ENCODE measurements around the gene ATG16L2.

The ATG16L2 gene

GRCh38 chr11:72863916-72864315, 49.7 kb downstream of the ATG16L2 start:
- WGBS (ENCODE audit: extremely low coverage, insufficient coverage, low lambda C conversion rate): no CpG with 5 or more reads among the region's 1 CpG
- H2BK15ac ChIP-seq (replicated peaks; ENCODE audit: low read depth): no peak overlapping the region

GRCh38 chr11:72864702-72865655, 50.8 kb downstream of the ATG16L2 start:
- H3K18ac ChIP-seq (ENCODE audit: low read length): no peak overlapping the region
- H3K23ac ChIP-seq (ENCODE audit: low read length): no peak overlapping the region
- H3K4ac ChIP-seq (ENCODE audit: low read depth, low read length): no peak overlapping the region
- H3K4me3 ChIP-seq (ENCODE audit: low read length): no peak overlapping the region
- no peak overlapping the region for H2BK120ac ChIP-seq (ENCODE audit: low read depth, low read length)
- no peaks in the 10 kb centered on the region for H3K27me3 ChIP-seq (ENCODE audit: insufficient read depth, low read length, poor library complexity)
- H3K9ac ChIP-seq (ENCODE audit: low read length): no peak overlapping the region
- WGBS (ENCODE audit: extremely low coverage, insufficient coverage, low lambda C conversion rate): no CpG with 5 or more reads among the region's 5 CpGs
- no peaks in the 10 kb centered on the region for H3K79me2 ChIP-seq (ENCODE audit: control insufficient read depth, insufficient read depth, low read length)
- no peak overlapping the region for H3K27ac ChIP-seq (ENCODE audit: low read depth, low read length)
- H2BK15ac ChIP-seq (replicated peaks; ENCODE audit: low read depth): no peak overlapping the region
- H4K5ac ChIP-seq (ENCODE audit: low read length): no peak overlapping the region
- no peak overlapping the region for H2AK5ac ChIP-seq (ENCODE audit: low read length)
- H4K8ac ChIP-seq (ENCODE audit: low read depth, low read length): no peak overlapping the region
- no peak overlapping the region for H2BK5ac ChIP-seq (ENCODE audit: low read length)
- H3K56ac ChIP-seq (ENCODE audit: low read length): no peak overlapping the region
- H3K36me3 ChIP-seq (ENCODE audit: control insufficient read depth, insufficient read depth, low read length): no peaks in the 10 kb centered on the region
- H3K4me2 ChIP-seq (ENCODE audit: low read length): no peak overlapping the region
- no peaks in the 10 kb centered on the region for H3K79me1 ChIP-seq (ENCODE audit: low read length)
- no peaks in the 10 kb centered on the region for H3K4me1 ChIP-seq (ENCODE audit: control insufficient read depth, low read depth, low read length)
- DNase-seq: no peak

More at GRCh38 chr11:72863916-72864315, 49.7 kb downstream of the ATG16L2 start:
- H4K8ac ChIP-seq (ENCODE audit: low read depth, low read length): no peak overlapping the region
- no peak overlapping the region for H3K18ac ChIP-seq (ENCODE audit: low read length)
- H3K27me3 ChIP-seq (ENCODE audit: insufficient read depth, low read length, poor library complexity): no peaks in the 10 kb centered on the region
- no peaks in the 10 kb centered on the region for H3K36me3 ChIP-seq (ENCODE audit: control insufficient read depth, insufficient read depth, low read length)
- no peak overlapping the region for H4K5ac ChIP-seq (ENCODE audit: low read length)
- no peak overlapping the region for H2BK120ac ChIP-seq (ENCODE audit: low read depth, low read length)
- H3K9ac ChIP-seq (ENCODE audit: low read length): no peak overlapping the region
- H3K79me2 ChIP-seq (ENCODE audit: control insufficient read depth, insufficient read depth, low read length): no peaks in the 10 kb centered on the region
- H2BK5ac ChIP-seq (ENCODE audit: low read length): no peak overlapping the region
- no peak overlapping the region for H3K4ac ChIP-seq (ENCODE audit: low read depth, low read length)
- no peak for DNase-seq
- no peak overlapping the region for H3K56ac ChIP-seq (ENCODE audit: low read length)
- H3K4me1 ChIP-seq (ENCODE audit: control insufficient read depth, low read depth, low read length): no peaks in the 10 kb centered on the region
- no peak overlapping the region for H3K27ac ChIP-seq (ENCODE audit: low read depth, low read length)
- no peak overlapping the region for H2AK5ac ChIP-seq (ENCODE audit: low read length)
- no peaks in the 10 kb centered on the region for H3K79me1 ChIP-seq (ENCODE audit: low read length)
- no peak overlapping the region for H3K23ac ChIP-seq (ENCODE audit: low read length)
- H3K4me2 ChIP-seq (ENCODE audit: low read length): no peak overlapping the region
- H3K4me3 ChIP-seq (ENCODE audit: low read length): no peak overlapping the region

- Histone ChIP-seq H4K8ac (ENCODE audit: low read depth, low read length) (no peak overlapping the region), H3K4me3 (ENCODE audit: low read length) (no peak overlapping the region), H3K27me3 (ENCODE audit: insufficient read depth, low read length, poor library complexity) (no peaks in the 10 kb centered on the region), H2AK5ac (ENCODE audit: low read length) (no peak overlapping the region), H3K27ac (ENCODE audit: low read depth, low read length) (no peak overlapping the region), H3K79me1 (ENCODE audit: low read length) (no peaks in the 10 kb centered on the region), H3K56ac (ENCODE audit: low read length) (no peak overlapping the region), H3K79me2 (ENCODE audit: control insufficient read depth, insufficient read depth, low read length) (no peaks in the 10 kb centered on the region), H3K4ac (ENCODE audit: low read depth, low read length) (no peak overlapping the region), H3K4me2 (ENCODE audit: low read length) (no peak overlapping the region), H2BK120ac (ENCODE audit: low read depth, low read length) (no peak overlapping the region), H3K18ac (ENCODE audit: low read length) (no peak overlapping the region), H3K4me1 (ENCODE audit: control insufficient read depth, low read depth, low read length) (no peaks in the 10 kb centered on the region), H4K5ac (ENCODE audit: low read length) (no peak overlapping the region), H2BK5ac (ENCODE audit: low read length) (no peak overlapping the region), H3K36me3 (ENCODE audit: control insufficient read depth, insufficient read depth, low read length) (no peaks in the 10 kb centered on the region), H3K9ac (ENCODE audit: low read length) (no peak overlapping the region), H3K23ac (ENCODE audit: low read length) (no peak overlapping the region), H2BK15ac (replicated peaks; ENCODE audit: low read depth) (no peak overlapping the region)
- WGBS (ENCODE audit: extremely low coverage, insufficient coverage, low lambda C conversion rate): no CpG with 5 or more reads among the region's 5 CpGs
- no peak for DNase-seq
Observed at GRCh38 chr11:72867970-72868369, 53.8 kb downstream of the ATG16L2 start.

GRCh38 chr11:72869831-72870230, 55.6 kb downstream of the ATG16L2 start:
- Histone ChIP-seq H3K9ac (ENCODE audit: low read length) (no peak overlapping the region), H2BK15ac (replicated peaks; ENCODE audit: low read depth) (no peak overlapping the region), H3K4me3 (ENCODE audit: low read length) (no peak overlapping the region), H3K18ac (ENCODE audit: low read length) (no peak overlapping the region), H3K36me3 (ENCODE audit: control insufficient read depth, insufficient read depth, low read length) (no peaks in the 10 kb centered on the region), H3K4ac (ENCODE audit: low read depth, low read length) (no peak overlapping the region), H3K4me1 (ENCODE audit: control insufficient read depth, low read depth, low read length) (no peaks in the 10 kb centered on the region), H2BK120ac (ENCODE audit: low read depth, low read length) (no peak overlapping the region), H3K4me2 (ENCODE audit: low read length) (no peak overlapping the region), H4K8ac (ENCODE audit: low read depth, low read length) (no peak overlapping the region), H3K27me3 (ENCODE audit: insufficient read depth, low read length, poor library complexity) (no peaks in the 10 kb centered on the region), H3K79me1 (ENCODE audit: low read length) (no peaks in the 10 kb centered on the region), H2BK5ac (ENCODE audit: low read length) (no peak overlapping the region), H4K5ac (ENCODE audit: low read length) (no peak overlapping the region), H3K79me2 (ENCODE audit: control insufficient read depth, insufficient read depth, low read length) (no peaks in the 10 kb centered on the region), H2AK5ac (ENCODE audit: low read length) (no peak overlapping the region), H3K23ac (ENCODE audit: low read length) (no peak overlapping the region), H3K56ac (ENCODE audit: low read length) (no peak overlapping the region), H3K27ac (ENCODE audit: low read depth, low read length) (no peak overlapping the region)
- WGBS (ENCODE audit: extremely low coverage, insufficient coverage, low lambda C conversion rate): no CpG with 5 or more reads among the region's 4 CpGs
- no peak for DNase-seq

GRCh38 chr11:72871119-72871518, 56.9 kb downstream of the ATG16L2 start:
- no peak for DNase-seq
- Histone ChIP-seq H3K4me2 (ENCODE audit: low read length) (no peak overlapping the region), H3K27me3 (ENCODE audit: insufficient read depth, low read length, poor library complexity) (no peaks in the 10 kb centered on the region), H3K4me3 (ENCODE audit: low read length) (no peak overlapping the region), H3K18ac (ENCODE audit: low read length) (no peak overlapping the region), H3K36me3 (ENCODE audit: control insufficient read depth, insufficient read depth, low read length) (no peaks in the 10 kb centered on the region), H2BK120ac (ENCODE audit: low read depth, low read length) (no peak overlapping the region), H2AK5ac (ENCODE audit: low read length) (no peak overlapping the region), H3K79me1 (ENCODE audit: low read length) (no peaks in the 10 kb centered on the region), H2BK15ac (replicated peaks; ENCODE audit: low read depth) (no peak overlapping the region), H3K4me1 (ENCODE audit: control insufficient read depth, low read depth, low read length) (no peaks in the 10 kb centered on the region), H3K56ac (ENCODE audit: low read length) (no peak overlapping the region), H3K27ac (ENCODE audit: low read depth, low read length) (no peak overlapping the region), H3K79me2 (ENCODE audit: control insufficient read depth, insufficient read depth, low read length) (no peaks in the 10 kb centered on the region), H4K8ac (ENCODE audit: low read depth, low read length) (no peak overlapping the region), H4K5ac (ENCODE audit: low read length) (no peak overlapping the region), H3K9ac (ENCODE audit: low read length) (no peak overlapping the region), H3K4ac (ENCODE audit: low read depth, low read length) (no peak overlapping the region), H2BK5ac (ENCODE audit: low read length) (no peak overlapping the region), H3K23ac (ENCODE audit: low read length) (no peak overlapping the region)
- no CpG with 5 or more reads among the region's 1 CpG for WGBS (ENCODE audit: extremely low coverage, insufficient coverage, low lambda C conversion rate)

Data from mesendoderm (in vitro differentiated cells).